Smooth muscle cell (in vitro differentiated cells): ENCODE measurements around the gene RBX1. TPM values are rescaled to one million over a fixed set of nuclear protein-coding genes. Genes with fewer than 3 reads are reported as not detected.

Experiments used
- DNase-seq: peaks from one replicate; lab custom pipeline; 2025; ENCODE audit not compliant: unreplicated experiment; lab: John Stamatoyannopoulos, UW
- H2AFZ ChIP-seq: fragments of 200-600 bp; sonication (generic); 2 replicates; pipeline ENCODE4 v1.6.0; 2016; ENCODE audit warnings: antibody characterized with exemption, low read depth, mild to moderate bottlenecking
- H3F3A ChIP-seq: fragments of 200-600 bp; sonication (generic); 2 replicates; pipeline ENCODE4 v1.6.0; 2017; ENCODE audit warnings: antibody characterized with exemption, low read depth
- H3K27ac ChIP-seq: fragments of 200-600 bp; sonication (generic); 2 replicates; pipeline ENCODE4 v1.5.1; 2016; ENCODE audit warnings: low read depth, mild to moderate bottlenecking
- H3K27me3 ChIP-seq: fragments of 200-600 bp; sonication (generic); 2 replicates; pipeline ENCODE4 v1.6.1; 2016; ENCODE audit warnings: low read depth, mild to moderate bottlenecking
- H3K36me3 ChIP-seq: fragments of 200-600 bp; sonication (generic); 2 replicates; pipeline ENCODE4 v1.5.1; 2016; ENCODE audit warnings: low read depth
- H3K4me1 ChIP-seq: fragments of 200-600 bp; sonication (generic); 2 replicates; pipeline ENCODE4 v1.5.1; 2016; ENCODE audit warnings: low read depth
- H3K4me2 ChIP-seq: fragments of 200-600 bp; sonication (generic); 2 replicates; pipeline ENCODE4 v1.6.0; 2016; ENCODE audit warnings: mild to moderate bottlenecking
- H3K4me3 ChIP-seq: fragments of 200-600 bp; sonication (generic); 2 replicates; pipeline ENCODE4 v1.5.1; 2016; ENCODE audit warnings: mild to moderate bottlenecking
- H3K79me2 ChIP-seq: fragments of 200-600 bp; sonication (generic); 2 replicates; pipeline ENCODE4 v1.6.0; 2016; ENCODE audit warnings: low read depth, mild to moderate bottlenecking
- H3K9ac ChIP-seq: fragments of 200-600 bp; sonication (generic); 2 replicates; pipeline ENCODE4 v1.6.0; 2016; ENCODE audit warnings: low read depth
- H3K9me3 ChIP-seq: fragments of 200-600 bp; sonication (generic); replicated peaks from 2 replicates; pipeline ENCODE4 v1.5.1; 2016; ENCODE audit warnings: low read depth
- H4K20me1 ChIP-seq: fragments of 200-600 bp; sonication (generic); 2 replicates; pipeline ENCODE4 v1.6.0; 2016; ENCODE audit warnings: low read depth
- WGBS: methylation state at CpG from one replicate; pipeline ENCODE4 v1.1.7; 2016; ENCODE audit warnings: low lambda C conversion rate; 5-methylcytosine and 5-hydroxymethylcytosine counted together
- polyA plus RNA-seq: library from polyadenylated mRNA; unstranded; fragments of >200 nt; fragmentation: Nextera tagmentation; extraction: Ambion mirVana; gene quantifications from 2 replicates; pipeline ENCODE4 v1.2.1, GENCODE V29; 2016
- total RNA-seq: library from RNA; depleted of rRNA; stranded (reverse); fragments of >200 nt; gene quantifications from 2 replicates; pipeline ENCODE4 v1.2.3, GENCODE V29; 2014
- TF ChIP-seq, protein P1 (sequence below): fragments of 200-600 bp; sonication (generic); IDR thresholded peaks from 2 replicates; pipeline ENCODE4 v1.5.1; 2017; ENCODE audit warnings: borderline replicate concordance, mild to moderate bottlenecking, antibody characterized with exemption; ENCODE audit not compliant: insufficient read depth, poor library complexity, severe bottlenecking

The RBX1 gene
- total and polyA plus RNA-seq, 2 experiments from 2014 or later = 127 to 277 TPM

DNA sequence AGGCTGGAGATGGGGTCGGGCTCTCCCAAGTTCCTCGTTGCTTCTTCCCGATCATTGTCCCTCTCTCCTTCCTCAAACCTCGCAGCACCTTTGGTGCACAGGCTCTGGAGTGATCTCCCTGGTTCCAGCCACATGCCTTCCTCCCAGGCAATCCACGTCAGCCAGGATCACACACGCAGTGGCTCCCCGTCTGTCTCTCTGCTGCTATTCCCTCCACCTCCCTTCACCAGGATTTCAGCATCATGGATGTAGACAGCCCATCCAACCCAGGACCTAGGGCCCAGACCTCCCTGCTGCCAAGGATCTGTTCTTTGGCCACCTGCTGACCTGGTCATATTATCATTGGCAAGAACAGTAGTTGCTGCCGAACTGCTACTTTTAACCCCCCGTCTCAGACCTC lies 40.1 kb downstream of the RBX1 start:
- no peak for DNase-seq
- no peak overlapping the region for H3K4me3 ChIP-seq
- no peaks in the 10 kb centered on the region for H3K9me3 ChIP-seq
- H3K79me2 ChIP-seq = no peaks in the 10 kb centered on the region
- 89% methylated on average over 9 of the region's 9 CpGs for WGBS
- no peaks in the 10 kb centered on the region for H4K20me1 ChIP-seq
- TF ChIP-seq, protein P1, sequence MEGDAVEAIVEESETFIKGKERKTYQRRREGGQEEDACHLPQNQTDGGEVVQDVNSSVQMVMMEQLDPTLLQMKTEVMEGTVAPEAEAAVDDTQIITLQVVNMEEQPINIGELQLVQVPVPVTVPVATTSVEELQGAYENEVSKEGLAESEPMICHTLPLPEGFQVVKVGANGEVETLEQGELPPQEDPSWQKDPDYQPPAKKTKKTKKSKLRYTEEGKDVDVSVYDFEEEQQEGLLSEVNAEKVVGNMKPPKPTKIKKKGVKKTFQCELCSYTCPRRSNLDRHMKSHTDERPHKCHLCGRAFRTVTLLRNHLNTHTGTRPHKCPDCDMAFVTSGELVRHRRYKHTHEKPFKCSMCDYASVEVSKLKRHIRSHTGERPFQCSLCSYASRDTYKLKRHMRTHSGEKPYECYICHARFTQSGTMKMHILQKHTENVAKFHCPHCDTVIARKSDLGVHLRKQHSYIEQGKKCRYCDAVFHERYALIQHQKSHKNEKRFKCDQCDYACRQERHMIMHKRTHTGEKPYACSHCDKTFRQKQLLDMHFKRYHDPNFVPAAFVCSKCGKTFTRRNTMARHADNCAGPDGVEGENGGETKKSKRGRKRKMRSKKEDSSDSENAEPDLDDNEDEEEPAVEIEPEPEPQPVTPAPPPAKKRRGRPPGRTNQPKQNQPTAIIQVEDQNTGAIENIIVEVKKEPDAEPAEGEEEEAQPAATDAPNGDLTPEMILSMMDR = no peak
- H3K27ac ChIP-seq = no peak overlapping the region
- H3K36me3 ChIP-seq = no peaks in the 10 kb centered on the region
- no peak overlapping the region for H3K9ac ChIP-seq
- no peak overlapping the region for H2AFZ ChIP-seq
- H3F3A ChIP-seq = no peaks in the 10 kb centered on the region
- H3K4me2 ChIP-seq = no peak overlapping the region
- no peaks in the 10 kb centered on the region for H3K4me1 ChIP-seq
- H3K27me3 ChIP-seq = peaks cover 15% of the 10 kb centered on the region

GRCh38 chr22:40995821-40996220 lies 44.6 kb downstream of the RBX1 start:
- no peaks in the 10 kb centered on the region for H3K36me3 ChIP-seq
- no peaks in the 10 kb centered on the region for H3K79me2 ChIP-seq
- H3K4me3 ChIP-seq = no peak overlapping the region
- no peak overlapping the region for H2AFZ ChIP-seq
- no peaks in the 10 kb centered on the region for H3K9me3 ChIP-seq
- no peak overlapping the region for H3K4me2 ChIP-seq
- no peak overlapping the region for H3K9ac ChIP-seq
- H4K20me1 ChIP-seq = no peaks in the 10 kb centered on the region
- no peak for DNase-seq
- H3K4me1 ChIP-seq = no peaks in the 10 kb centered on the region
- no peaks in the 10 kb centered on the region for H3F3A ChIP-seq
- H3K27me3 ChIP-seq = peaks cover 15% of the 10 kb centered on the region
- TF ChIP-seq, protein P1 = no peak
- H3K27ac ChIP-seq = no peak overlapping the region
- 91% methylated on average over 4 of the region's 4 CpGs for WGBS

DNA sequence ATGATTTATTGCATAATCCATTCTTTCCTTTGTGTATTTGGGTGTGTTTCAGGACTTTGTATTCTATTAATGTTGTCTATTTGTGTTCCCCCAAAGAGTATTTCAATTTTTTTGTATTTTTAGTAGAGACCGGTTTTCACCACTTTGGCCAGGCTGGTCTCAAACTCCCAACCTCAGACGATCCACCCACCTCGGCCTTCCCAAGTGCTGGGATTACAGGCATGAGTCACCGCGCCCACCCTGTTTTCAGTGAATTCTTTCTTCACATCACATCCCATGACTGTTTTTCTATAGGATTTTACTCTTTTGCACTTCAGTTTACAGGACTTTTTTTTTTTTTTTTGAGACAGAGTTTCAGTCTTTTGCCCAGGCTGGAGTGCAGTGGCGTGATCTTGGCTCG lies 46.3 kb downstream of the RBX1 start:
- TF ChIP-seq, protein P1 = no peak
- no peaks in the 10 kb centered on the region for H3K27me3 ChIP-seq
- no peak overlapping the region for H3K4me2 ChIP-seq
- 71% methylated on average over 7 of the region's 7 CpGs for WGBS
- DNase-seq = no peak
- H2AFZ ChIP-seq = no peak overlapping the region
- no peaks in the 10 kb centered on the region for H3F3A ChIP-seq
- no peaks in the 10 kb centered on the region for H3K79me2 ChIP-seq
- H3K36me3 ChIP-seq = no peaks in the 10 kb centered on the region
- no peak overlapping the region for H3K4me3 ChIP-seq
- H3K9ac ChIP-seq = no peak overlapping the region
- H4K20me1 ChIP-seq = no peaks in the 10 kb centered on the region
- peaks cover 8% of the 10 kb centered on the region for H3K4me1 ChIP-seq
- H3K9me3 ChIP-seq = no peaks in the 10 kb centered on the region
- no peak overlapping the region for H3K27ac ChIP-seq

DNA sequence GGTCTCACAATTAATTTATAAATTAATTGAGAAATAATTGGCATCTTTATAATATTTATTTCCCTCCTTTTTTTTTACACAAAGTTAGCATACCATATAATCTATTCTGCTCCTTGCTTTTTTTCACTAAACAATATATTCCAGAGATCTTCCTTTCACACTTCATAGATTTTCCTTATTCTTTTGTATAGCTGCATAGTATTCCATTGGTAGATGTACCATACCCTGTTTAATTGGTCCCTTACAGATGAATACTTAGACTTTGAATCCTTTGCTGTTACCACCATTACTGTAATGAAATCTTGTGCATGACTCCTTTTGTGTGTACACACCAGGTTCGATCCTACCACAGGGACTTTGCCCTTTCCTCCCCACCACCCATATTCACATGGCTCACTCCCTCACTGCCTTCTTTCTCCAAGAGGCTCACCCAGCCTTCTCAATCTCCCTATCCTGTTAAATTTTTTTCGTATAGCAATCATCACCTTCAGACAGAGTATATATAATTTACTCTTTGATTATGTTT lies 48.9 kb downstream of the RBX1 start:
- Histone ChIP-seq H3K4me1 (peaks cover 8% of the 10 kb centered on the region), H3K4me3 (no peak overlapping the region), H3K9ac (no peak overlapping the region), H3K9me3 (no peaks in the 10 kb centered on the region), H3K4me2 (no peak overlapping the region), H3F3A (no peaks in the 10 kb centered on the region), H3K36me3 (no peaks in the 10 kb centered on the region), H3K27ac (no peak overlapping the region), H3K79me2 (no peaks in the 10 kb centered on the region), H4K20me1 (no peaks in the 10 kb centered on the region), H2AFZ (no peak overlapping the region), H3K27me3 (no peaks in the 10 kb centered on the region)
- TF ChIP-seq, protein P1 = no peak
- no peak for DNase-seq
- WGBS = 86% methylated on average over 2 of the region's 2 CpGs
